MCF 10A (cell line): ENCODE measurements around the gene AP2A1. TPM values are rescaled to one million over a fixed set of nuclear protein-coding genes. Genes with fewer than 3 reads are reported as not detected.
A peak's percentile ranks its signal among the peaks of the same experiment; 100 is the strongest.

Source experiments
- BruUV-seq: library from RNA; stranded (reverse); fragments of 400-500 nt; replicated peaks from 2 replicates; lab custom pipeline; 2021; lab: Mats Ljungman, UMichigan
- CTCF ChIA-PET: fragments of 300-600 bp; sonication (Branson Sonifier 250); formaldehyde crosslinking; extraction: SDS; loops from one replicate; lab custom pipeline; 2021; ENCODE audit warnings: antibody characterized with exemption, inconsistent platforms; lab: Yijun Ruan, JAX
- POLR2A ChIA-PET: fragments of 300-600, 350-650 bp; sonication (Branson Sonifier 250); formaldehyde crosslinking; extraction: SDS; loops from one replicate; lab custom pipeline; 2020; ENCODE audit warnings: antibody characterized with exemption, inconsistent platforms; lab: Yijun Ruan, JAX
- DNase-seq: peaks from one replicate; pipeline ENCODE4 v3.0.0-alpha.2; 2018; ENCODE audit not compliant: unreplicated experiment
- H3K27ac Mint-ChIP-seq: one replicate; pipeline ENCODE4 v1.8.0; 2022; ENCODE audit warnings: mild to moderate bottlenecking, low read depth, mixed read lengths; ENCODE audit not compliant: unreplicated experiment
- H3K27me3 Mint-ChIP-seq: one replicate; pipeline ENCODE4 v1.8.0; 2022; ENCODE audit warnings: mixed read lengths; ENCODE audit not compliant: insufficient read depth, unreplicated experiment
- H3K36me3 Mint-ChIP-seq: one replicate; pipeline ENCODE4 v1.8.0; 2022; ENCODE audit warnings: mild to moderate bottlenecking, moderate library complexity, mixed read lengths; ENCODE audit not compliant: insufficient read depth, unreplicated experiment
- H3K4me1 Mint-ChIP-seq: one replicate; pipeline ENCODE4 v1.8.0; 2022; ENCODE audit warnings: mixed read lengths; ENCODE audit not compliant: insufficient read depth, unreplicated experiment
- H3K4me3 Mint-ChIP-seq: one replicate; pipeline ENCODE4 v1.8.0; 2022; ENCODE audit warnings: mild to moderate bottlenecking, moderate library complexity, mixed read lengths; ENCODE audit not compliant: unreplicated experiment
- H3K9me3 Mint-ChIP-seq: one replicate; pipeline ENCODE4 v1.8.0; 2022; ENCODE audit warnings: mixed read lengths; ENCODE audit not compliant: unreplicated experiment
- CTCF ChIP-seq: fragments of 200-600 bp; IDR thresholded peaks from one replicate; pipeline ENCODE4 v1.8.0; 2022; ENCODE audit warnings: antibody characterized with exemption, mild to moderate bottlenecking; ENCODE audit not compliant: unreplicated experiment
- intact Hi-C: fragments of 100-400 bp; cut with micrococcal nuclease; formaldehyde crosslinking; loops from 2 replicates; pipeline ENCODE4 v1.14.1; 2022
- total RNA-seq: library from RNA; stranded (reverse); gene quantifications from 2 replicates; pipeline ENCODE4 v1.2.3, GENCODE V29; 2022

AP2A1 gene
- total RNA-seq, 1 experiment from 2014 or later = 70.5 TPM

- Mint-ChIP-seq H3K9me3 (peaks cover 6% of the 10 kb centered on the region), H3K36me3 (peaks cover 4% of the 10 kb centered on the region), H3K4me3 (no peak overlapping the region), H3K4me1 (peaks cover 16% of the 10 kb centered on the region), H3K27ac (no peak overlapping the region), H3K27me3 (no peaks in the 10 kb centered on the region)
- no peak for DNase-seq
- no peak for TF ChIP-seq CTCF
- CTCF ChIA-PET = interaction anchor here (0.6 to 0.9 kb wide), 2 partner anchors 161 to 176 kb away, joined by 3 to 4 read pairs; no protein-coding TSS in a partner anchor
- no TSS peak for BruUV-seq
- POLR2A ChIA-PET = no interaction called here
- intact Hi-C loops = no loop called here
Measured at GRCh38 chr19:49846408-49846807, 79.6 kb downstream of the AP2A1 start.

GRCh38 chr19:49847731-49848696 lies 81.2 kb downstream of the AP2A1 start:
- Mint-ChIP-seq H3K4me3 (peak overlapping the region; percentile 66), H3K27ac (peak overlapping the region; percentile 69), H3K9me3 (peaks cover 6% of the 10 kb centered on the region), H3K36me3 (peaks cover 11% of the 10 kb centered on the region), H3K27me3 (no peaks in the 10 kb centered on the region), H3K4me1 (peaks cover 26% of the 10 kb centered on the region)
- POLR2A ChIA-PET = interaction anchor here (0.7 to 3.2 kb wide), 16 partner anchors 9 to 395 kb away, joined by 3 to 17 read pairs (median 5); partner anchors contain the start of genes AKT1S1, ALDH16A1, AP2A1 and FUZ
- no peak for TF ChIP-seq CTCF
- BruUV-seq = no TSS peak
- DNase-seq = peak; percentile 92
- intact Hi-C loops = no loop called here
- CTCF ChIA-PET = interaction anchor here (0.6 to 0.9 kb wide), 5 partner anchors 16 to 343 kb away, joined by 3 to 5 read pairs (median 3); no protein-coding TSS in a partner anchor

- peaks cover 6% of the 10 kb centered on the region for H3K9me3 Mint-ChIP-seq
- H3K27me3 Mint-ChIP-seq = no peaks in the 10 kb centered on the region
- ChIA-PET CTCF (interaction anchor here (0.7 to 0.8 kb wide), 2 partner anchors 15 to 96 kb away, joined by 3 read pairs; no protein-coding TSS in a partner anchor), POLR2A (interaction anchor here (0.6 to 3.2 kb wide), 13 partner anchors 15 to 976 kb away, joined by 3 to 30 read pairs (median 5); partner anchors contain the start of genes AP2A1, FUZ, MED25 and NOSIP)
- H3K36me3 Mint-ChIP-seq = peaks cover 11% of the 10 kb centered on the region
- H3K4me3 Mint-ChIP-seq = peak overlapping the region; percentile 66
- H3K27ac Mint-ChIP-seq = no peak overlapping the region
- TF ChIP-seq CTCF = no peak
- DNase-seq = no peak
- intact Hi-C loops = no loop called here
- H3K4me1 Mint-ChIP-seq = peaks cover 32% of the 10 kb centered on the region
- no TSS peak for BruUV-seq
Measured at GRCh38 chr19:49848938-49849337, 82.1 kb downstream of the AP2A1 start.
